CD8-positive, alpha-beta memory T cell (primary cell): ENCODE data around the gene PPP1R13L. TPM values are rescaled to one million over a fixed set of nuclear protein-coding genes. Genes with fewer than 3 reads are reported as not detected.

Source experiments
- CTCF ChIA-PET: fragments of 350-600 bp; sonication (Branson Sonifier 250); formaldehyde crosslinking; loops from one replicate; lab custom pipeline; 2021; ENCODE audit warnings: antibody characterized with exemption; lab: Charles Lee
- POLR2A ChIA-PET: fragments of 350-600 bp; sonication (Branson Sonifier 250); formaldehyde crosslinking; loops from one replicate; lab custom pipeline; 2021; ENCODE audit warnings: antibody characterized with exemption; lab: Charles Lee
- DNase-seq, 5 donors: peaks; one replicate each; pipeline versions ENCODE4 v3.0.0 to v3.0.0-alpha.2; 2020 to 2022; ENCODE audit warnings: mixed read lengths in 1 of 5
- H3K27ac ChIP-seq: one replicate; pipeline ENCODE4 v1.7.0; 2013; ENCODE audit warnings: low read depth, mild to moderate bottlenecking, low read length, moderate library complexity
- H3K27me3 ChIP-seq: 2 replicates; pipeline ENCODE4 v1.7.0; 2013; ENCODE audit warnings: low read length, mild to moderate bottlenecking; ENCODE audit not compliant: insufficient read depth, poor library complexity, severe bottlenecking
- H3K36me3 ChIP-seq: 2 replicates; pipeline ENCODE4 v1.7.0; 2013; ENCODE audit warnings: mild to moderate bottlenecking, low read length, moderate library complexity; ENCODE audit not compliant: insufficient read depth
- H3K4me1 ChIP-seq: 2 replicates; pipeline ENCODE4 v1.7.0; 2013; ENCODE audit warnings: mild to moderate bottlenecking, low read length, moderate library complexity; ENCODE audit not compliant: insufficient read depth
- H3K4me3 ChIP-seq: 2 replicates; pipeline ENCODE4 v1.7.0; 2013; ENCODE audit warnings: mild to moderate bottlenecking, low read length
- H3K9me3 ChIP-seq: 2 replicates; pipeline ENCODE4 v1.7.0; 2013; ENCODE audit warnings: mild to moderate bottlenecking, low read length
- H3K27ac Mint-ChIP-seq, 8 donors: one replicate each; pipeline ENCODE4 v1.8.0; 2020 to 2021; ENCODE audit warnings: mixed read lengths in 8 of 8, mild to moderate bottlenecking in 6 of 8, inconsistent platforms in 3 of 8, moderate library complexity in 3 of 8
- H3K27me3 Mint-ChIP-seq, 2 donors: one replicate each; pipeline ENCODE4 v1.8.0; 2020 to 2021; ENCODE audit warnings: mixed read lengths in 2 of 2, mild to moderate bottlenecking in 1 of 2, moderate library complexity in 1 of 2
- H3K36me3 Mint-ChIP-seq, 3 donors: one replicate each; pipeline ENCODE4 v1.8.0; 2020 to 2021; ENCODE audit warnings: mixed read lengths in 3 of 3, inconsistent platforms in 1 of 3, mild to moderate bottlenecking in 1 of 3
- H3K4me1 Mint-ChIP-seq, 3 donors: one replicate each; pipeline ENCODE4 v1.8.0; 2020 to 2021; ENCODE audit warnings: mixed read lengths in 3 of 3, inconsistent platforms in 1 of 3, mild to moderate bottlenecking in 1 of 3
- H3K4me3 Mint-ChIP-seq, 7 donors: one replicate each; pipeline ENCODE4 v1.8.0; 2020 to 2021; ENCODE audit warnings: mixed read lengths in 7 of 7, mild to moderate bottlenecking in 6 of 7, moderate library complexity in 4 of 7, inconsistent platforms in 2 of 7
- H3K9me3 Mint-ChIP-seq, 5 donors: one replicate each; pipeline ENCODE4 v1.8.0; 2020 to 2022; ENCODE audit warnings: mixed read lengths in 5 of 5, mild to moderate bottlenecking in 3 of 5, moderate library complexity in 2 of 5, inconsistent platforms in 1 of 5
- polyA plus RNA-seq: library from polyadenylated mRNA; unstranded; fragments of 300-500 nt; fragmentation: Illumina TruSeq; gene quantifications from one replicate; pipeline ENCODE4 v1.2.3, GENCODE V29; 2021
- total RNA-seq, 2 experiments: library from RNA; stranded (reverse); gene quantifications; one replicate each; pipeline ENCODE4 v1.2.3, GENCODE V29; 2021

PPP1R13L gene
- total RNA-seq (1 to 10 TPM; 3.9 to 4.3 TPM), polyA plus RNA-seq (0.83 TPM)

- CTCF ChIA-PET: interaction anchor here (0.8 to 3.1 kb wide), 3 partner anchors 65 to 81 kb away, joined by 3 to 8 read pairs (median 6); no protein-coding TSS in a partner anchor
- Histone ChIP-seq H3K9me3 (no peaks in the 10 kb centered on the region), H3K36me3 (no peaks in the 10 kb centered on the region), H3K27ac (peak within 1 kb of the TSS; percentile 86), H3K4me1 (peaks cover 26% of the 10 kb centered on the region), H3K27me3 (peaks cover 26% of the 10 kb centered on the region), H3K4me3 (peak within 1 kb of the TSS; percentile 64)
- Mint-ChIP-seq H3K4me3 (peak within 1 kb of the TSS; percentile 85 to 97 (median 96)), H3K4me1 (peaks cover 25 to 45% (median 32%) of the 10 kb centered on the region in 3 donors), H3K27me3 (peaks cover 33 to 40% of the 10 kb centered on the region in 2 donors), H3K9me3 (no peaks in the 10 kb centered on the region), H3K36me3 (peaks cover 0 to 11% (median 0%) of the 10 kb centered on the region in 3 donors), H3K27ac (peak within 1 kb of the TSS; percentile 82 to 98 (median 94))
- POLR2A ChIA-PET: interaction anchor here (0.6 kb wide), 1 partner anchor 226 kb away, joined by 6 read pairs; no protein-coding TSS in a partner anchor
- peak in 2 of 5 donors; percentile 20 to 57 for DNase-seq
These were observed at the start of gene PPP1R13L for GRCh38 chr19:45404557-45405434. Gene PPP1R13L, minus strand, starts transcription at chr19:45405069. Its CDS starts 6,751 bp downstream, at chr19:45398318.

GRCh38 chr19:45451850-45452387 lies 47.0 kb upstream of the PPP1R13L start:
- ChIA-PET POLR2A (interaction anchor here (0.7 kb wide), 2 partner anchors 15 to 16 kb away, joined by 3 to 14 read pairs; partner anchors contain the start of gene FOSB), CTCF (interaction anchor here (0.9 to 1.6 kb wide), 4 partner anchors 12 to 54 kb away, joined by 3 to 9 read pairs (median 4); partner anchors contain the start of gene FOSB)
- H3K36me3 Mint-ChIP-seq: peaks cover 3 to 18% (median 4%) of the 10 kb centered on the region in 3 donors
- no peaks in the 10 kb centered on the region for H3K27me3 ChIP-seq
- no peaks in the 10 kb centered on the region for H3K9me3 ChIP-seq
- H3K27ac Mint-ChIP-seq: peak overlapping the region; percentile 97 to 100 (median 100)
- no peaks in the 10 kb centered on the region for H3K36me3 ChIP-seq
- no peak for DNase-seq
- H3K27me3 Mint-ChIP-seq: peaks cover 0 to 13% of the 10 kb centered on the region in 2 donors
- peak overlapping the region; percentile 87 for H3K4me3 ChIP-seq
- peak overlapping the region; percentile 100 for H3K27ac ChIP-seq
- H3K4me1 ChIP-seq: peaks cover 46% of the 10 kb centered on the region
- H3K4me1 Mint-ChIP-seq: peaks cover 56 to 68% (median 65%) of the 10 kb centered on the region in 3 donors
- H3K4me3 Mint-ChIP-seq: peak overlapping the region; percentile 82 to 97 (median 91)
- H3K9me3 Mint-ChIP-seq: peaks cover 0 to 3% (median 0%) of the 10 kb centered on the region in 5 donors

GRCh38 chr19:45451131-45451849 lies 46.4 kb upstream of the PPP1R13L start:
- Histone ChIP-seq H3K36me3 (no peaks in the 10 kb centered on the region), H3K27ac (peak overlapping the region; percentile 100), H3K27me3 (no peaks in the 10 kb centered on the region), H3K4me3 (peak overlapping the region; percentile 87), H3K9me3 (no peaks in the 10 kb centered on the region), H3K4me1 (peaks cover 41% of the 10 kb centered on the region)
- peak overlapping the region; percentile 97 to 100 (median 100) for H3K27ac Mint-ChIP-seq
- peaks cover 0 to 13% of the 10 kb centered on the region in 2 donors for H3K27me3 Mint-ChIP-seq
- peaks cover 3 to 21% (median 4%) of the 10 kb centered on the region in 3 donors for H3K36me3 Mint-ChIP-seq
- peak; percentile 64 to 86 (median 77) for DNase-seq
- H3K9me3 Mint-ChIP-seq: peaks cover 0 to 3% (median 0%) of the 10 kb centered on the region in 5 donors
- ChIA-PET POLR2A (interaction anchor here (0.7 kb wide), 2 partner anchors 16 to 17 kb away, joined by 3 to 14 read pairs; partner anchors contain the start of gene FOSB), CTCF (interaction anchor here (0.9 to 1.6 kb wide), 3 partner anchors 12 to 54 kb away, joined by 3 to 9 read pairs (median 4); partner anchors contain the start of gene FOSB)
- H3K4me3 Mint-ChIP-seq: peak overlapping the region; percentile 82 to 97 (median 91)
- H3K4me1 Mint-ChIP-seq: peaks cover 55 to 67% (median 63%) of the 10 kb centered on the region in 3 donors

GRCh38 chr19:45450012-45450333 lies 45.1 kb upstream of the PPP1R13L start:
- Histone ChIP-seq H3K4me1 (peaks cover 30% of the 10 kb centered on the region), H3K27me3 (no peaks in the 10 kb centered on the region), H3K4me3 (peak overlapping the region; percentile 82), H3K9me3 (no peaks in the 10 kb centered on the region), H3K36me3 (no peaks in the 10 kb centered on the region), H3K27ac (peak overlapping the region; percentile 100)
- ChIA-PET POLR2A (interaction anchor here (2.1 kb wide), 1 partner anchor 18 kb away, joined by 22 read pairs; the partner anchor contains the start of gene FOSB), CTCF (interaction anchor here (0.7 to 6.1 kb wide), 6 partner anchors 10 to 35 kb away, joined by 4 to 51 read pairs (median 8); no protein-coding TSS in a partner anchor)
- Mint-ChIP-seq H3K4me3 (peak overlapping the region; percentile 92 to 98 (median 96)), H3K4me1 (peaks cover 52 to 67% (median 63%) of the 10 kb centered on the region in 3 donors), H3K9me3 (peaks cover 0 to 3% (median 0%) of the 10 kb centered on the region in 5 donors), H3K27ac (peak overlapping the region; percentile 97 to 100 (median 100)), H3K27me3 (peaks cover 0 to 12% of the 10 kb centered on the region in 2 donors), H3K36me3 (peaks cover 3 to 23% (median 4%) of the 10 kb centered on the region in 3 donors)
- DNase-seq: peak in 3 of 5 donors; percentile 57 to 68 (median 60)

- peaks cover 0 to 3% (median 0%) of the 10 kb centered on the region in 5 donors for H3K9me3 Mint-ChIP-seq
- Histone ChIP-seq H3K27me3 (no peaks in the 10 kb centered on the region), H3K4me3 (no peak overlapping the region), H3K36me3 (no peaks in the 10 kb centered on the region), H3K27ac (peak overlapping the region; percentile 100), H3K9me3 (no peaks in the 10 kb centered on the region), H3K4me1 (peaks cover 37% of the 10 kb centered on the region)
- ChIA-PET CTCF (interaction anchor here (1.1 to 6.1 kb wide), 6 partner anchors 9 to 47 kb away, joined by 4 to 51 read pairs (median 8); no protein-coding TSS in a partner anchor), POLR2A (interaction anchor here (2.1 kb wide), 1 partner anchor 20 kb away, joined by 22 read pairs; the partner anchor contains the start of gene FOSB)
- H3K27ac Mint-ChIP-seq: peak overlapping the region; percentile 90 to 100 (median 98)
- peaks cover 3 to 23% (median 4%) of the 10 kb centered on the region in 3 donors for H3K36me3 Mint-ChIP-seq
- peak in 1 of 5 donors; percentile 39 for DNase-seq
- H3K4me1 Mint-ChIP-seq: peaks cover 58 to 71% (median 71%) of the 10 kb centered on the region in 3 donors
- peaks cover 0 to 12% of the 10 kb centered on the region in 2 donors for H3K27me3 Mint-ChIP-seq
- H3K4me3 Mint-ChIP-seq: peak overlapping the region; percentile 75 to 97 (median 90)
These were observed 44.0 kb upstream of the PPP1R13L start for GRCh38 chr19:45448887-45449299.

- Histone ChIP-seq H3K4me3 (no peak overlapping the region), H3K4me1 (peaks cover 42% of the 10 kb centered on the region), H3K27ac (no peak overlapping the region), H3K36me3 (no peaks in the 10 kb centered on the region), H3K27me3 (no peaks in the 10 kb centered on the region), H3K9me3 (no peaks in the 10 kb centered on the region)
- Mint-ChIP-seq H3K4me3 (peak overlapping the region in 6 of 7 donors; percentile 63 to 92 (median 72)), H3K9me3 (peaks cover 0 to 3% (median 0%) of the 10 kb centered on the region in 5 donors), H3K4me1 (peaks cover 61 to 73% (median 70%) of the 10 kb centered on the region in 3 donors), H3K27ac (peak overlapping the region; percentile 76 to 100 (median 96)), H3K36me3 (peaks cover 3 to 23% (median 4%) of the 10 kb centered on the region in 3 donors), H3K27me3 (peaks cover 0 to 12% of the 10 kb centered on the region in 2 donors)
- POLR2A ChIA-PET: interaction anchor here (2.1 kb wide), 1 partner anchor 20 kb away, joined by 22 read pairs; the partner anchor contains the start of gene FOSB
- no peak for DNase-seq
- CTCF ChIA-PET: interaction anchor here (0.7 to 6.1 kb wide), 6 partner anchors 18 to 47 kb away, joined by 3 to 51 read pairs (median 6); no protein-coding TSS in a partner anchor
These were observed 43.5 kb upstream of the PPP1R13L start for GRCh38 chr19:45448425-45448756.
